ENCODE measurements around the gene UNC13B.

UNC13B gene

GRCh38 chr9:35453786-35454185 is 292.0 kb downstream of the UNC13B start (continued):
- TF ChIP-seq OVOL3 (tag by site-specific recombination; IDR thresholded peaks at IDR 0.05) (no peak), ZNF239 (tag by site-specific recombination; IDR thresholded peaks at IDR 0.05) (no peak), ZNF10 (tag by site-specific recombination; IDR thresholded peaks at IDR 0.05) (no peak), ZFP37 (tag by site-specific recombination; IDR thresholded peaks at IDR 0.05) (no peak)
